GM19452 (cell line): ENCODE results near the gene KIFC1.
A peak's percentile ranks its signal among the peaks of the same experiment; 100 is the strongest.
"Not testable (repeated sequence)": the region's sequence is repeated elsewhere in the genome, so short reads cannot be mapped to it uniquely, and the experiment has no call there.

Experiments
- ATAC-seq: cut with Tn5 transposase; IDR thresholded peaks from one replicate; pipeline ENCODE4 v1.9.1; 2021; ENCODE audit not compliant: unreplicated experiment

Gene KIFC1

DNA sequence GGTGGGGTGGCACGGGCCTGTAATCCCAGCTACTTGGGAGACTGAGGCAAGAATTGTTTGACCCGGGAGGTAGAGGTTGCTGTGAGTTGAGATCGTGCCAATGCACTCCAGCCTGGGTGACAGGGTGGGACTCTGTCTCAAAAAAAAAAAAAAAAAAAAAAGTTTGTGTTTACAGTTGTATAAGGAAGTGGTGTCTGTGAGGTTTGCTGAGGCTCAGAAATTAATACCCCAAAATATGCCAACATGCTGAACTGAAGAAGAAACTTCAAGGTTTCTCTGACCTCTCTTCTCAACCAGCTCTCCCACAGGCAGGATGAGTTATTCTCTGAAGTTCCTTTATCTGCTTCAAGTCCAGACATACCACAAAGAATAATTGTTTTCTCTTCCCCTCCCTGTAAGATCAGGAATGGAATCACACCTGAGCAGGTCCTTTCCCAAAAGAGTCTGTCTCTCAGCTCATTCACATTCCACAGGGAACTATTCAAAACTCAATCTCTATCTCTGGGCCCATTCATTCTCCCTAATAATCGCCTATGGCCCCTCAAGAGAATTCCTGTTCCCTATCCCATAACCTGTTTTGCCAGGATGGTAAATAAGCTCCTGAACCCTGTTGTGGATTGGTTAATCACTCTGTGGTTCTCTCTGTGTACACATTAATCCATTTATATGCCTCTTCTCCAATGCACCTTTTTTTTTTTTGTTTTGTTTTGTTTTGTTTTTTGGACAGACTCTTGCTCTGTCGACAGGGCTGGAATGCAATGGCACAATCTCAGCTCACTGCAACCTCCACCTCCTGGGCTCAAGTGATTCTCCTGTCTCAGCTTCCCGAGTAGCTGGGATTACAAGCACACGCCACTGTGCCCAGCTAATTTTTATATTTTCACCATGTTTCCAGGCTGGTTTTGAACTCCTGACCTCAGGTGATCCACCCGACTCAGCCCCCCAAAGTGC lies 17.4 kb upstream of the KIFC1 start:
- ATAC-seq: no peak

DNA sequence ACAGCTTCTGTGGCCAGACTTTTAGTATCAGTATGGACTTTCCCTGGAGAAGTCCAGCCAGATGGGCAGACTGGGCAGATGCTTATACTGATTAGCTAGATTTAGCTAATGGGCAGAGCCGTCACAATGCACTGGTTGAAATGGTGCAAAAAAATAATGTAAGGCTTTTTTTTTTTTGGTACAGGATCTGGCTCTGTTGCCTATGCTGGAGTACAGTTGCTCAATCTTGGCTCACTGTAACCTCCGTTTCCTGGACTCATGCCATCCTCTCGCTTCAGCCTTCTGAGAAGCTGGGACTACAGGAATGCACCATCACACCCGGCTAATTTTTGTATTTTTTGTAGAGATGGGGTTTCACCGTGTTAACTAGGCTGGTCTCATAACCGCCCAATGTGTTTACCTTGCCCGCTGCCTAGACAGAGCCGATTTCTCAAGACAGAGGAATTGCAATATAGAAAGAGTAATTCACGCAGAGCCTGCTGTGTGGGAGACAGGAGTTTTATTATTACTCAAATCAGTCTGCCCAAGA lies 16.4 kb upstream of the KIFC1 start:
- no peak for ATAC-seq

- ATAC-seq: no peak
Measured at GRCh38 chr6:33377171-33377570, 14.5 kb upstream of the KIFC1 start.

DNA sequence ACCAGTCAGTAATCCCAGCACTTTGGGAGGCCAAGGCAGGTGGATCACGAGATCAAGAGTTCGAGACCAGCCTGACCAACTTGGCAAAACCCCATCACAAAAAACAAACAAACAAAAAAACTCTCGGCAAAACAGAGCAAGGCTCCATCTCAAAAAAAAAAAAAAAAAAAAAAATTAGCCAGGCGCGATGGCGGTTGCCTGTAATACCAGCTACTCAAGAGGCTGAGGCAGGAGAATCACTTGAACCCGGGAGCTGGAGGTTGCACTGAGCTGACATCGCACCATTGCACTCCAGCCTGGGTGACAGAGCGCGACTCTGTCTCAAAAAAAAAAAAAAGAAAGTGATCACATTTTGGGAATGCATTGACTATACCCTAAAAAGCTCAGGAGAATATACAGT lies 12.4 kb upstream of the KIFC1 start:
- ATAC-seq: not testable (repeated sequence)

- no peak for ATAC-seq
Measured at GRCh38 chr6:33380272-33380981, 11.2 kb upstream of the KIFC1 start.

GRCh38 chr6:33383427-33384185 lies 8.0 kb upstream of the KIFC1 start:
- ATAC-seq: no peak

- ATAC-seq: no peak
Measured at GRCh38 chr6:33384581-33385020, 7.0 kb upstream of the KIFC1 start.

DNA sequence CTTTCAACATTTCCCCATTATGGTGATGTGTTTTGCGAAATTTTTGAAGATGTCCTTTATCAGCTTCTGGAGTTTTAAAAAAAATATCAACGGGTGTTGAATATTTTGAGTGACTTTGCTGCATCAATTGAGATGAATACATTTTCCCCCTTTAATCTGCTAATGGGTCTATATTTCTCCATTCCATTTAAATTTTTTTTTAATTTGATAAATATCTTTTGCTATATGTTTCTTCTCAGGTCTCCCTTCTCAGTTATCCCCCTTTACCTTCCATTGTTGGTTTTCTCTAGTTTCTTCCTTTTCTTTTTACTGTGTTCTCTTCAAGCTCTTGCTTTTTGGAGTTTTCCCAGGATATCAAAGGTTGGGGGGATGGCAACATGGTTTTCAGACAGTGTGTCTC lies 1.4 kb upstream of the KIFC1 start:
- ATAC-seq: no peak

DNA sequence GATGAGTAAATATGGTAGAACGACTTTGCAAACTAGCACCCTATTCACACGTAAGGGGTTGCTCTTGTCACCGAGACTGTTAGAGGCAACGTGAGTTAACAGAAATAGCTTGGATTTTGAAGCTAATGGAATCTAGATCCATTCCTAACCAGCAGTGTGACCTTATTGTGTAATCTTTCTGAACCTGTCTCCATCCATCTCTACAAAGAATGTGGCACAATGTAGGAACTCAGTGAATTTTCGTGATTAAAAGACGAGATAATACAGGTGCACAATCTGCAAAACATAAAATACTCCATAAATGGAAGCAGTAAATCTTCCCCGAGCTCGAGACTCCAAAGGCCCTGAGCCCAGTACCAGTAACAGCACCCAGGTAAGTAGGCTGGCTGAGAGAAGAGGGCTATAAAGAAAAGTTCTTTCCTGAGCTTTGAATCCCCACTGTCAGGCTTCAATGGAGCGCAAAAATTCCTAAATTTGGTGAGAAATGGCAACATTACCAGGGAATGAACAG lies 801 bp upstream of the KIFC1 start:
- no peak for ATAC-seq

DNA sequence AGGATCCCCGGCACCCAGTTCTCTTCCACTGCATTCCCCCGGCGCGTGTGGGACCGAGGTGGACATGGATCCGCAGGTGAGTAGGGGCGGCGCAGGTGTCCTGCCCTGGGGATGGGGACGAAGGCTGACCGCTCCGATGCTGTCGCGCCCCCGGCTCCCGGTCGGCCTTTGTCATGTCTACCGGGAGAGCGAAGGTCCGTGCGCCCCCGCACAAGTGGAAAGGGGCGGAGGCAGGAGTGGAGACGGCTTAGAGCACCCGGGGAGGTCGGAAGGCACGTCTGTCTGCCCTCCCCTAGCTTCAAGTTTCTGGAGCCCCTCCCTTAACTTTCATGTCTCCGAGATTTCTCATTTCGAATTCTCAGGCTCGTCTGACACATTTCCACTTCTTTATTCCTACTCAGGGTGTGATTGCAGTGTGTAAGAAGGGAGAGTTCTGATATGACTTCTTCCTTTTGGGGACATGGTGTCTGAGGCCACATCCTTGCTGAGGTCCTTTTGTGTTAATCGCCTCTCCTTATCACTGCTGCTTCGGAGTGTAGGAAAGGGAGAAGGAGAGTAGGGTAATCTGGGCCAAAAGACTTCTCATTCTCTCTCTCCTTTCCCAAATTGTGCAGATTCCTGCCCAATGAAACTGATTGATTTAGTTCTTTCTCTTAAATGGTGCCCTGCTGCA lies 435 bp downstream of the KIFC1 start:
- peak; percentile 5 for ATAC-seq

GRCh38 chr6:33392595-33392948 lies 949 bp downstream of the KIFC1 start:
- ATAC-seq: no peak

GRCh38 chr6:33392979-33393378 lies 1.4 kb downstream of the KIFC1 start:
- no peak for ATAC-seq

GRCh38 chr6:33397541-33397940 lies 5.9 kb downstream of the KIFC1 start:
- ATAC-seq: no peak

DNA sequence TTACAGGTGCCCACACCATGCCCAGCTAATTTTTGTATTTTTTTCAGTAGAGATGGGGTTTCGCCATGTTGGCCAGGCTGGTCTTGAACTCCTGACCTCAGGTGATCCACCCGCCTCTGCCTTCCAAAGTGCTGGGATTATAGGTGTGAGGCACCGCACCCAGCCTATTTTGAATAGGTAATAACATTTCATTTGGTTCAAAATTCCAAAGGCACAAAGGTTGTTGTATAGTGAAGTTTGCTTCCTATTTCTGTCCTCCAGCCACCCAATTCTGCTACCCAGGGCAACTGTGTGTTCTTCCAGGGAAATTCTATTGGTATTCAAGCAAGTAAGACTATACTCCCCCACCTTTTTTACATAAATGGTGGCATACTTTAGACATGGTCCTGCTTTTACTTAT lies 7.0 kb downstream of the KIFC1 start:
- ATAC-seq: not testable (repeated sequence)

- ATAC-seq: not testable (repeated sequence)
Measured at GRCh38 chr6:33399881-33400280, 8.3 kb downstream of the KIFC1 start.

DNA sequence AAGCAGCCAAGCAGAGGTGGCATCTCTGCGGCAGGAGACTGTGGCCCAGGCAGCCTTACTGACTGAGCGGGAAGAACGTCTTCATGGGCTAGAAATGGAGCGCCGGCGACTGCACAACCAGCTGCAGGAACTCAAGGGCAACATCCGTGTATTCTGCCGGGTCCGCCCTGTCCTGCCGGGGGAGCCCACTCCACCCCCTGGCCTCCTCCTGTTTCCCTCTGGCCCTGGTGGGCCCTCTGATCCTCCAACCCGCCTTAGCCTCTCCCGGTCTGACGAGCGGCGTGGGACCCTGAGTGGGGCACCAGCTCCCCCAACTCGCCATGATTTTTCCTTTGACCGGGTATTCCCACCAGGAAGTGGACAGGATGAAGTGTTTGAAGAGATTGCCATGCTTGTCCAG lies 13.3 kb downstream of the KIFC1 start:
- ATAC-seq: no peak

GRCh38 chr6:33405386-33405940 lies 13.8 kb downstream of the KIFC1 start:
- ATAC-seq: no peak

DNA sequence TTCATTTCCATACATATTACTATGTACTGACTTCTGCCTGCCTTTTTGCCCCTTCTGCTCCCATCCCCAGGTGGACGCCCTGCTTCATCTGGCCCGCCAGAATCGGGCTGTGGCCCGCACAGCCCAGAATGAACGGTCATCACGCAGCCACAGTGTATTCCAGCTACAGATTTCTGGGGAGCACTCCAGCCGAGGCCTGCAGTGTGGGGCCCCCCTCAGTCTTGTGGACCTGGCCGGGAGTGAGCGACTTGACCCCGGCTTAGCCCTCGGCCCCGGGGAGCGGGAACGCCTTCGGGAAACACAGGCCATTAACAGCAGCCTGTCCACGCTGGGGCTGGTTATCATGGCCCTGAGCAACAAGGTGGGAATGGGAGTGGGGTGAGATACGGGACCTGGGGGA lies 14.5 kb downstream of the KIFC1 start:
- no peak for ATAC-seq

- ATAC-seq: no peak
Measured at GRCh38 chr6:33407132-33407718, 15.6 kb downstream of the KIFC1 start.
